SK-N-SH (cell line): ENCODE measurements around the gene PPP1R14C.

ENCODE experiments used
- CTCF ChIP-seq: fragments of 200-600 bp; sonication (generic); IDR thresholded peaks from 2 replicates; pipeline ENCODE4 v1.6.1; 2017; ENCODE audit warnings: antibody characterized with exemption, mild to moderate bottlenecking, moderate library complexity
- REST ChIP-seq: IDR thresholded peaks from 2 replicates; pipeline ENCODE4 v1.6.1; 2012; ENCODE audit warnings: mild to moderate bottlenecking, low read depth, low read length, moderate library complexity
- TCF12 ChIP-seq: IDR thresholded peaks from 2 replicates; pipeline ENCODE4 v1.4.0; 2012

- TF ChIP-seq REST, result no peak
- TF ChIP-seq CTCF, result no peak
- TF ChIP-seq TCF12, result no peak
Measured at GRCh38 chr6:150266963-150267685, 124.3 kb downstream of the PPP1R14C start.
